ENCODE results near the gene TBX15.
"Not testable (repeated sequence)": the region's sequence is repeated elsewhere in the genome, so short reads cannot be mapped to it uniquely, and the experiment has no call there.

Gene TBX15

DNA sequence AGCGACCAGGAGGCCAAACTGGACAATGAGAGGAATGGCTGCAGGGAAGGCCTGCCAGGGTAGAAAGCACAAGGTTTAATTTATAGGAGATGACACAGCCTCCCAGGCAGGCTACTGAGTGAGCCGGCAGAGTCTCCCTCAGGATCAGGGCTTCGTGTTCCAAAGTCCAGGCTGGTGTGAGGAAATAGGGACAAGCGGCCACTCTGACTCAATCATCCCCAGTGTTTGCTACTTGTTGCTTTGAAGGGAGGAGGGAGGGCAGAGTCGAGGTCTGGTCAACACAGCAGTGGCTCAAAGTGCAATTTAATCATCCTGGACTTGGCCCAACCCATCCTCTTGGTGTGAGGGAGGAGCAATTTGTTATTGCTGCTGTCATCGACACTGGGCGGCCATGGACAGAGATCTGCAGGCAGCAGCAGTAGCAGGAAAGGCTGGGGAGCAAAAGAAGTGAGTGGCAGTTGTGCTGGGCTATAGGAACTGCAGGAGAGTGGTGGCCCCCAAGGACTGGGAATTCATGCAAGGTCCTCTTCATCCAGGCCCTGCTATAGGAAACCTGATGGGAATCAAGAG is 27.5 kb downstream of the TBX15 start:
- in situ Hi-C loops (cut with MboI; ENCODE audit: low sequenced_read_pairs): no loop called here

- in situ Hi-C loops (cut with MboI; ENCODE audit: low sequenced_read_pairs): no loop called here
These were observed 28.0 kb downstream of the TBX15 start for GRCh38 chr1:118960026-118960561.

- in situ Hi-C loops (cut with MboI; ENCODE audit: low sequenced_read_pairs): no loop called here
These were observed 29.1 kb downstream of the TBX15 start for GRCh38 chr1:118958937-118959631.

- in situ Hi-C loops (cut with MboI; ENCODE audit: low sequenced_read_pairs): no loop called here
These were observed 30.0 kb downstream of the TBX15 start for GRCh38 chr1:118958140-118958539.

GRCh38 chr1:118957579-118957978 is 30.6 kb downstream of the TBX15 start:
- in situ Hi-C loops (cut with MboI; ENCODE audit: low sequenced_read_pairs): not testable (repeated sequence)

GRCh38 chr1:118954301-118954905 is 33.7 kb downstream of the TBX15 start:
- in situ Hi-C loops (cut with MboI; ENCODE audit: low sequenced_read_pairs): no loop called here

GRCh38 chr1:118951270-118951936 is 36.7 kb downstream of the TBX15 start:
- in situ Hi-C loops (cut with MboI; ENCODE audit: low sequenced_read_pairs): no loop called here

DNA sequence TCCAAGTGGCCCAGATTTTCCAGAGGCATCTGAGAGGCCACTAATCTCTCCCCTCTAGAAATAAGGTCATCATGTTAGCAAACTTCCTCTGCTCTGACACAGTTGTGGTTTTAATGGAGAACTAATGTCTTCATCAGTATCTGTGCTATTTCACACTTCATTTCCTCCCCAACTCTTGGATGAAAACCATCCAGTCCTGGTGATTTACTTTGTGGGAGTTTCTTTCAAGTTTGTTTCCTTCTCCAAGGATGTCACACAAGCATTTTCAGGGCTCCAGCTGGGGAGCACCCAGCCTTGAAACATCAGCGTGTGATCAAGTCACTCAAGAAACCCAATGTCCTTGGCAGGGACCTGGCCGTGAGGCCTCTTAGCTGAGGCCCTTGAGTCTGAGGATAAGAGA is 38.8 kb downstream of the TBX15 start:
- in situ Hi-C loops (cut with MboI; ENCODE audit: low sequenced_read_pairs): no loop called here

GRCh38 chr1:118948846-118949245 is 39.3 kb downstream of the TBX15 start:
- in situ Hi-C loops (cut with MboI; ENCODE audit: low sequenced_read_pairs): no loop called here

- in situ Hi-C loops (cut with MboI; ENCODE audit: low sequenced_read_pairs): no loop called here
These were observed 39.8 kb downstream of the TBX15 start for GRCh38 chr1:118948351-118948750.

DNA sequence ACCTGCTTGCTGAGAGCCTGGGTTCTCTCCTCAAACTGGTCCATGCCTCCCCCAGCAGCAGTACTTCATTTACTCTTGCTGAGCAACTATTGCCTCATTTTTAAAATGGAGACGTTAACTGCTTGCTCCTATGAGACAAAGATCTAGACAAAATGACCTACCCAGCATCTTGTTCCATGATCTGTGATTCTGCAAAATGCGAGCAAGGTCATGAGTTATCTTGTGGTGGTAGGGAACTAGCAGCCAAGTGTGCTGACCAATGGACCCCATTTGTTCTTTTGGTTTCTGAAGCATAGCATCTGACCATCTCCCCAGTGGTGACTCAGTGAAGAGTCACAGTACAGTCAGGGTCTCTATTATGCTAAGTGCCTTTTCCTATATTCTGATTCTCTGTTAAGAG is 40.4 kb downstream of the TBX15 start:
- in situ Hi-C loops (cut with MboI; ENCODE audit: low sequenced_read_pairs): no loop called here

DNA sequence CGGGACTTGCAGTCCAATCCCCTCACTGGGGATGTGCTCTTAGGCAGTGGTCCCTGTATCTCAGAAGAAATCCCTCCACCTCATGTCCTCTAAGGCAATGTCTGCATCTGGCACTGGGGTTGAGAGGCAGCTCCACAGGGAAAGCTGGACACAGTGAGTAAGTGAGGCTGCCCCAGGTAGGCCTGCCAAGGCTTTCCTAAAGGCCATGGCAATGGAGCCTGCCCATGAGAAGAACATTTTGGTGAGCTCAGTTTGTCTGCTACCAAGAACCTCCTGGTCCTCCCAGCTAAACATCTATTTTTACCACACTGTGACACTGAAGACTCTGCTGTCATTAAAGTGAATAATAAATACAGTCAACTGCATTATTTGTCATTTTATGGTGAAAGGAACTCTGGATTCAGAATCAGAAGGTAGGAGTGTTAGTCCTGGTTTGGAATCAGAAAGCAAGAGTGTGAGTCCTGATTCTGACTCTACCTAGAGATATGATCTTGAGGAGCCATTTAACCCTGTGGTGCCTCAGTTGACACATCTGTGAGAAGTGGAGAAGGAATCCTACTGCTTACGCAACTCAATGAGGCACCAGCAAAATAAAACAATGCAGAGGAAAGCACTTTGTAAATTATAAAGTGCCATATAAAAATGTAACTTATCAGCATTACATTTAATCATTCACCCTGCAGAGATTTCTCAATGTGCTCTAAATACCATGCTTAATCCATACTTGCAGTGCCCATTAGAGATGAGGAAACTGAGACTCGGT is 41.0 kb downstream of the TBX15 start:
- in situ Hi-C loops (cut with MboI; ENCODE audit: low sequenced_read_pairs): no loop called here

DNA sequence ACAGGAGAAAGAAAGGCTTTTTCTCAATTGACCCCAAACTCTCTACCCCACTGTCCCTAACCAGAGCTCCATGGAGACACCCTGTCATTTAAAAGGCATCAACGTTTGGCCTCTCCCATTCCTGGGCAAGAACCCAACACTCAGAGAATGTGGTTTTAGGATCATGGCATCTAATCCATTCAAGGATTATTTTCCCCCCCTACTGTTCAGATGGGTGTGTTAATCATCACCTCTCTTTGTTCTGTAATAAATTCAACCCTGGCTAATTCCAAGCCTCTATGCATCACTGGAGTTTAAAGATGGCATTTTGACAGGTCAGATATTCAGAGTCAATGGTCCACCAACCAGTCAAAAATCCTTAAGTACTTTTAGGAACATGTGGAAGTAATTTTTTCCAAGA is 42.7 kb downstream of the TBX15 start:
- in situ Hi-C loops (cut with MboI; ENCODE audit: low sequenced_read_pairs): no loop called here

DNA sequence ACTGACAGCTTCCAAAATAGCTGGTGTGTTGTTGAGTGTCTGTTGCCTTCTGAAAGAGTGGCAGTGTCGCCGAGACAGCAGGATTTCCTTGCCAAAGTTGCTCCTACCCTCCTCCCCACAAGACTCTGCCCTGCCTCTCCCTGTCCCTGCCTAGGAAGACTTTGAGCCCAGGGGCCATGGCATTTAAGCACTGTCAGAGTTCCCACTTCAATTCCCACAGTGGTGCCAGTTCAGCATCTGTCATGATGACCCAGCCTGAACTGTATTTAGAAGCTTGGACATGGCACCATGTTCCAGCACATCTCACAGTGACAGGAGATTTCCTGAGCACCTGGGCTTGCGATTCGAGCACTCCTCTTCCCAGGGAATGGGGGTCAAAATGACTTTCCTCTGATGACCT is 43.6 kb downstream of the TBX15 start:
- in situ Hi-C loops (cut with MboI; ENCODE audit: low sequenced_read_pairs): no loop called here

DNA sequence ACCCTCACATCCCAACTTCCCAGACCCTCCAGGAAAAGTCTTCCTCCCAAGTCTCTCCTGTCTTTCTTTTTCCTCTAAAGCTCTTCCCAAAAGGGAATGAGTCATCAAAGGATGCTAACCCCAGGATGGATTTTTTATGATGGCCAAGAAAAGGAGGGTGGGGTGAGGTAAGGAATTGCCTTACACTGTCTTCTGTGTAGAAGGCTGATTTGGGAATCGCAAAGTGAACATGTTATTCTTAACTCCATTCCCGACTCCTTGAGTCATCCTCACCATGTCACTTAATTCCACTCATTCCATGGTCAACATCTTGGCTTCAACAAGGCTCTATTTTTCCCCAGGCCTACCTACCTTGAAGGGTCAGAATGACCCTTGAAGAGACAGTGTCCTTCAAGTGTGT is 44.0 kb downstream of the TBX15 start:
- in situ Hi-C loops (cut with MboI; ENCODE audit: low sequenced_read_pairs): no loop called here

GRCh38 chr1:118940957-118941356 is 47.2 kb downstream of the TBX15 start:
- in situ Hi-C loops (cut with MboI; ENCODE audit: low sequenced_read_pairs): no loop called here

- in situ Hi-C loops (cut with MboI; ENCODE audit: low sequenced_read_pairs): no loop called here
These were observed 50.6 kb downstream of the TBX15 start for GRCh38 chr1:118937413-118938072.

DNA sequence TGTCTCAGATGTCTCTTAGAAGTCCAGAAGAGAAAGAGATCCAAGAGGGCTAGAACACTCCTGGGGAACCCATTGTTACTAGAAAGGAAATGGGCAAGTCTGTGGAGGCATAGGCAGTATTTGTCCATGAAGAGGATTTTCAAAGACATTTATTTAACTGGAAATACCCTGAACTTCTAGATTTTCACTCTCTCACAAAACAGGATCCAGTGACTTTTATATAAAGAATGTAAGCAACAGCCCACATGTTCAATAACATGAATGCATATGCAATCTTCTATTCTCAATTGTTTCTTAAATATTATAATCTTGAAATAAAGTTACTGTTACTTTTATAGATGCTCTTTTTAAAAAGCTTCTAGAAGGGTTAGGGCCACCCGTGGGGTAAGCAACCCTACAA is 53.4 kb downstream of the TBX15 start:
- in situ Hi-C loops (cut with MboI; ENCODE audit: low sequenced_read_pairs): no loop called here

GRCh38 chr1:118933051-118933781 is 54.9 kb downstream of the TBX15 start:
- in situ Hi-C loops (cut with MboI; ENCODE audit: low sequenced_read_pairs): no loop called here

GRCh38 chr1:118931876-118932275 is 56.3 kb downstream of the TBX15 start:
- in situ Hi-C loops (cut with MboI; ENCODE audit: low sequenced_read_pairs): no loop called here

Data from HL-60/S4 treated with retinoic acid at 250 ng/mL for 4 days and 3 days (cell line).